HCT116 (cell line): Measurements from ENCODE around the gene KCNH6.

Experiments used
- CEBPB ChIP-seq: IDR thresholded peaks from 2 replicates; pipeline ENCODE4 v1.6.1; 2012; ENCODE audit warnings: low read depth
- EZH2 ChIP-seq: fragments of 200-600 bp; sonication (generic); IDR thresholded peaks from 2 replicates; pipeline ENCODE4 v1.6.1; 2017; ENCODE audit warnings: antibody characterized with exemption, mixed run types
- EZH2phosphoT487 ChIP-seq: fragments of 200-600 bp; IDR thresholded peaks from 2 replicates; pipeline ENCODE4 v1.6.1; 2018; ENCODE audit warnings: antibody characterized with exemption, borderline replicate concordance
- POLR2A ChIP-seq: IDR thresholded peaks from 2 replicates; pipeline ENCODE4 v1.7.0; 2011; ENCODE audit warnings: borderline replicate concordance; ENCODE audit not compliant: insufficient read depth, insufficient read length; ENCODE audit errors: extremely low read depth
- POLR2AphosphoS5 ChIP-seq: IDR thresholded peaks from 2 replicates; pipeline ENCODE4 v1.6.1; 2011; ENCODE audit warnings: mild to moderate bottlenecking, low read depth, low read length, moderate library complexity
- RAD21 ChIP-seq: IDR thresholded peaks from 2 replicates; pipeline ENCODE4 v1.6.1; 2012; ENCODE audit warnings: low read depth, mild to moderate bottlenecking
- SIN3A ChIP-seq: IDR thresholded peaks from 2 replicates; pipeline ENCODE4 v1.6.1; 2012; ENCODE audit warnings: low read depth
- ZFX ChIP-seq: fragments of 450-650 bp; IDR thresholded peaks from 2 replicates; pipeline ENCODE4 v1.6.1; 2017
- TF ChIP-seq, protein P1 (sequence below), 3 experiments: fragments of 200-600 bp in 1 of 3; sonication (generic) in 1 of 3; IDR thresholded peaks in 2 of 3; conservative IDR thresholded peaks in 1 of 3; 2 replicates each; pipeline ENCODE4 v1.5.1; 2012 to 2017; ENCODE audit warnings: low read depth in 2 of 3, low read length in 2 of 3, antibody characterized with exemption in 1 of 3, borderline replicate concordance in 1 of 3, control low read depth in 1 of 3, mild to moderate bottlenecking in 1 of 3, mixed read lengths in 1 of 3, mixed run types in 1 of 3, moderate library complexity in 1 of 3; ENCODE audit not compliant: insufficient read depth in 1 of 3
- TF ChIP-seq, protein P2 (sequence below): IDR thresholded peaks from 2 replicates; pipeline ENCODE4 v1.6.1; 2012; ENCODE audit warnings: low read depth
- TF ChIP-seq, protein P3 (sequence below): IDR thresholded peaks from 2 replicates; pipeline ENCODE4 v1.6.1; 2012
- TF ChIP-seq, protein P4 (sequence below): IDR thresholded peaks from 2 replicates; pipeline ENCODE4 v1.6.1; 2012

DNA sequence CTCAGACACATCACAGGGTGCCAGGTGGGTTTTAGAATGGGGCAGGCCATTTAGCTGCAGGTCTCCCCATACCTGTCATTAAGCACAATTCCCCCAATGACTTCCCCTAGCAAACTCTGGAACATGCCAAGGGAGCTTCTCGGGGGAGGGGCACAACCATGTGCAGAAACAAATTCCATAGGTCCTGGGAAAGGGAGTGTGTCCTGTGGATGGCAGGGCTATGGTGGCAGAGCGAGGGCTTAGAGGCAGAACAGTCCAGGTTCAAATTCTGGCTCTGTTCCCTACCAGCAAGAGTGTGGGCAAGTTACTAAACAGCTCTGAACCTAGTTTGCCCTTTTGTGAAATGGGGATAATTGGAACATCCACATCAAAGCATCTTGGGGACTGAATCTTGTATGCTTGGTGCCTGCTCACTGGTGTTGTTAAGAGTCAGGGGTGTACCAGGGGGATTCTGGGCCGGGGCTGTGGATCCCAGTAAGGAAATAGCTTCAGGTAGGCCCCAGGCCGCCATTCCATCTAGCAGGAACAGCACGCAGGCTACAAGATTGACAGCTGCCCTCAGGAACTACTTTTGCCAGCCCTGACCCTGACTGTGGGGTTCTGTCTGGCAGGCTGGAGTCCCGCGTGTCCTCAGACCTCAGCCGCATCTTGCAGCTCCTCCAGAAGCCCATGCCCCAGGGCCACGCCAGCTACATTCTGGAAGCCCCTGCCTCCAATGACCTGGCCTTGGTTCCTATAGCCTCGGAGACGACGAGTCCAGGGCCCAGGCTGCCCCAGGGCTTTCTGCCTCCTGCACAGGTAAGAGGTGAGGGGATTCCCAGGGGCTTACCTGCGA lies 21.5 kb downstream of the KCNH6 start:
- TF ChIP-seq EZH2phosphoT487 (no peak), POLR2A (no peak), CEBPB (no peak), POLR2AphosphoS5 (no peak), EZH2 (no peak), RAD21 (no peak), SIN3A (no peak), ZFX (no peak; the same call in 1 of the 2 replicates)
- TF ChIP-seq, protein P1, sequence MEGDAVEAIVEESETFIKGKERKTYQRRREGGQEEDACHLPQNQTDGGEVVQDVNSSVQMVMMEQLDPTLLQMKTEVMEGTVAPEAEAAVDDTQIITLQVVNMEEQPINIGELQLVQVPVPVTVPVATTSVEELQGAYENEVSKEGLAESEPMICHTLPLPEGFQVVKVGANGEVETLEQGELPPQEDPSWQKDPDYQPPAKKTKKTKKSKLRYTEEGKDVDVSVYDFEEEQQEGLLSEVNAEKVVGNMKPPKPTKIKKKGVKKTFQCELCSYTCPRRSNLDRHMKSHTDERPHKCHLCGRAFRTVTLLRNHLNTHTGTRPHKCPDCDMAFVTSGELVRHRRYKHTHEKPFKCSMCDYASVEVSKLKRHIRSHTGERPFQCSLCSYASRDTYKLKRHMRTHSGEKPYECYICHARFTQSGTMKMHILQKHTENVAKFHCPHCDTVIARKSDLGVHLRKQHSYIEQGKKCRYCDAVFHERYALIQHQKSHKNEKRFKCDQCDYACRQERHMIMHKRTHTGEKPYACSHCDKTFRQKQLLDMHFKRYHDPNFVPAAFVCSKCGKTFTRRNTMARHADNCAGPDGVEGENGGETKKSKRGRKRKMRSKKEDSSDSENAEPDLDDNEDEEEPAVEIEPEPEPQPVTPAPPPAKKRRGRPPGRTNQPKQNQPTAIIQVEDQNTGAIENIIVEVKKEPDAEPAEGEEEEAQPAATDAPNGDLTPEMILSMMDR (IDR thresholded peaks at IDR 0.05 in 2 of 3, conservative IDR thresholded peaks at IDR 0.05 in 1 of 3; ENCODE audit: borderline replicate concordance in 1 of 3, insufficient read depth in 1 of 3, low read depth in 2 of 3, low read length in 2 of 3) = no peak
- TF ChIP-seq, protein P2, sequence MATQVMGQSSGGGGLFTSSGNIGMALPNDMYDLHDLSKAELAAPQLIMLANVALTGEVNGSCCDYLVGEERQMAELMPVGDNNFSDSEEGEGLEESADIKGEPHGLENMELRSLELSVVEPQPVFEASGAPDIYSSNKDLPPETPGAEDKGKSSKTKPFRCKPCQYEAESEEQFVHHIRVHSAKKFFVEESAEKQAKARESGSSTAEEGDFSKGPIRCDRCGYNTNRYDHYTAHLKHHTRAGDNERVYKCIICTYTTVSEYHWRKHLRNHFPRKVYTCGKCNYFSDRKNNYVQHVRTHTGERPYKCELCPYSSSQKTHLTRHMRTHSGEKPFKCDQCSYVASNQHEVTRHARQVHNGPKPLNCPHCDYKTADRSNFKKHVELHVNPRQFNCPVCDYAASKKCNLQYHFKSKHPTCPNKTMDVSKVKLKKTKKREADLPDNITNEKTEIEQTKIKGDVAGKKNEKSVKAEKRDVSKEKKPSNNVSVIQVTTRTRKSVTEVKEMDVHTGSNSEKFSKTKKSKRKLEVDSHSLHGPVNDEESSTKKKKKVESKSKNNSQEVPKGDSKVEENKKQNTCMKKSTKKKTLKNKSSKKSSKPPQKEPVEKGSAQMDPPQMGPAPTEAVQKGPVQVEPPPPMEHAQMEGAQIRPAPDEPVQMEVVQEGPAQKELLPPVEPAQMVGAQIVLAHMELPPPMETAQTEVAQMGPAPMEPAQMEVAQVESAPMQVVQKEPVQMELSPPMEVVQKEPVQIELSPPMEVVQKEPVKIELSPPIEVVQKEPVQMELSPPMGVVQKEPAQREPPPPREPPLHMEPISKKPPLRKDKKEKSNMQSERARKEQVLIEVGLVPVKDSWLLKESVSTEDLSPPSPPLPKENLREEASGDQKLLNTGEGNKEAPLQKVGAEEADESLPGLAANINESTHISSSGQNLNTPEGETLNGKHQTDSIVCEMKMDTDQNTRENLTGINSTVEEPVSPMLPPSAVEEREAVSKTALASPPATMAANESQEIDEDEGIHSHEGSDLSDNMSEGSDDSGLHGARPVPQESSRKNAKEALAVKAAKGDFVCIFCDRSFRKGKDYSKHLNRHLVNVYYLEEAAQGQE = no peak
- TF ChIP-seq, protein P3, sequence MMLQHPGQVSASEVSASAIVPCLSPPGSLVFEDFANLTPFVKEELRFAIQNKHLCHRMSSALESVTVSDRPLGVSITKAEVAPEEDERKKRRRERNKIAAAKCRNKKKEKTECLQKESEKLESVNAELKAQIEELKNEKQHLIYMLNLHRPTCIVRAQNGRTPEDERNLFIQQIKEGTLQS = no peak
- TF ChIP-seq, protein P4, sequence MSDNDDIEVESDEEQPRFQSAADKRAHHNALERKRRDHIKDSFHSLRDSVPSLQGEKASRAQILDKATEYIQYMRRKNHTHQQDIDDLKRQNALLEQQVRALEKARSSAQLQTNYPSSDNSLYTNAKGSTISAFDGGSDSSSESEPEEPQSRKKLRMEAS = no peak
